HT-29 (cell line): ENCODE results near the gene TRAK1. TPM values are rescaled to one million over a fixed set of nuclear protein-coding genes. Genes with fewer than 3 reads are reported as not detected.
A peak's percentile ranks its signal among the peaks of the same experiment; 100 is the strongest.

Source experiments
- DNase-seq: peaks from one replicate; pipeline ENCODE4 v3.0.0-alpha.2; 2015; ENCODE audit warnings: low spot score
- total RNA-seq: library from RNA; depleted of rRNA; stranded (reverse); fragments of >200 nt; shearing (Covaris generic); gene quantifications from 2 replicates; pipeline ENCODE4 v1.2.3, GENCODE V29; 2014

TRAK1 gene
- total RNA-seq, 1 experiment from 2014 or later: 186 TPM

- no peak for DNase-seq
Observed at GRCh38 chr3:42123012-42123581, 31.9 kb downstream of the TRAK1 start.

- no peak for DNase-seq
Observed at GRCh38 chr3:42123824-42124658, 32.9 kb downstream of the TRAK1 start.

DNA sequence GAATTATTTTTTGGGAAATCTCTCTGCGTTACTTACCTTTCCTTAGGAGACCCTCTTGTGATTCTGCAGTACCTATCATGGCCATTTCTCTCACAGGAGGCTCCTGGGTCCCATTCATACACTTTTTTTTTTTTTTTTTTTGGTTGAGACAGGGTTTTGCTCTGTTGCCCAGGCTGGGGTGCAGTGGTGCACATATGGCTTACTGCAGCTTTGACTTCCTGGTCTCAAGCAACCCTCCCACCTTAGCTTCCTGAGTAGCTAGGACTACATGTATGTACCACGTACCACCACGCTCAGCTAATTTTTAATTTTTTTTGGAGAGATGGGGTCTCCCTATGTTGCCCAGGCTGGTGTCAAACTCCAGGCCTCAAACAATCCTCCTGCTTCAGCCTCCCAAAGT lies 36.1 kb downstream of the TRAK1 start:
- DNase-seq: no peak

GRCh38 chr3:42128526-42128925 lies 37.4 kb downstream of the TRAK1 start:
- DNase-seq: no peak

DNA sequence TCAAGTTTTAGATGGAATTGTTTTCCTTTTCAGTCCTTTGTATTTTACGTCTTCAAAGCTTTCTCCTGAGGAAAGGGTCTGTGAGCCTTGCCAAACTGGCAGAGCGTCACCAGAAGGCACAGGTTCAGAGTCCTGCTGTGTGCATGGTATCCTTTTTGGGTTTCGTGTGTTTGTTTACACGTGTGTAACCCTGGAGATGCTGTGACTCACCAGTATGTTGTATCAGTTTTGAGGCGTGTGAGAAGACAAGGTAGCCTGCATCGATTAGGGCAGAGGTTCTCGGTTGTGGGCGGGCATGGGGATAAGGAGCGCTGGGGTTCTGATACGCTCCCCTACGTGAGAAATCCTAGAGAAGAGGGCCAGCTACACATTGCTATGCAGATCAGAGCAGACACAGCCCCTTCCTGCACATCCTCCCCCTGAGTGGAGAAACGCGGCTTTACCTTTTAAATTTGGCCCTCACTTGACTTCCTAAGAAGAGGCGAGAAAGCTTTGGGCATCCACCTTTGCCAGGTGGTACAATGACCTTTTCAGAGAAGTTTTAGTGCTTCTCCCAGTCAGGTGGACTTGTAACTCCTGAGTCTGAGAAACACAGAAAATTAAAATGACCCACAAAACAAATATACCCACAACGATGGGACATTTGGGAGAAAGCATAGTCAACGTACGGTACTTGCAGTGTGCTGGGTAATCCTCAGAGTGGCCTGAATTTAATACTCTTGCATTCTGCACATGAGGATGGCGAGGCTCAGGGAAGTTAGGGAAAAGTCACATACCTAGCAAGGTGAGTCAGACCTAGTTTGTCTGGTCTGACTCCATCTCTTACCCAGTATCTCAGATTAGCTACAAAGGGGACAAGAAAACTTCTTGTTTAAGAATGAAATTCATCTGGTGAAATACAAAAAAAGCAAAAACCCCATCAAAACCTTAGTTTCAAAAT lies 38.1 kb downstream of the TRAK1 start:
- DNase-seq: peak; percentile 86

- DNase-seq: no peak
Observed at GRCh38 chr3:42130007-42130328, 38.8 kb downstream of the TRAK1 start.

GRCh38 chr3:42130329-42131070 lies 39.3 kb downstream of the TRAK1 start:
- DNase-seq: peak; percentile 66

- no peak for DNase-seq
Observed at GRCh38 chr3:42133500-42134298, 42.5 kb downstream of the TRAK1 start.

GRCh38 chr3:42134867-42135464 lies 43.8 kb downstream of the TRAK1 start:
- DNase-seq: peak; percentile 71

DNA sequence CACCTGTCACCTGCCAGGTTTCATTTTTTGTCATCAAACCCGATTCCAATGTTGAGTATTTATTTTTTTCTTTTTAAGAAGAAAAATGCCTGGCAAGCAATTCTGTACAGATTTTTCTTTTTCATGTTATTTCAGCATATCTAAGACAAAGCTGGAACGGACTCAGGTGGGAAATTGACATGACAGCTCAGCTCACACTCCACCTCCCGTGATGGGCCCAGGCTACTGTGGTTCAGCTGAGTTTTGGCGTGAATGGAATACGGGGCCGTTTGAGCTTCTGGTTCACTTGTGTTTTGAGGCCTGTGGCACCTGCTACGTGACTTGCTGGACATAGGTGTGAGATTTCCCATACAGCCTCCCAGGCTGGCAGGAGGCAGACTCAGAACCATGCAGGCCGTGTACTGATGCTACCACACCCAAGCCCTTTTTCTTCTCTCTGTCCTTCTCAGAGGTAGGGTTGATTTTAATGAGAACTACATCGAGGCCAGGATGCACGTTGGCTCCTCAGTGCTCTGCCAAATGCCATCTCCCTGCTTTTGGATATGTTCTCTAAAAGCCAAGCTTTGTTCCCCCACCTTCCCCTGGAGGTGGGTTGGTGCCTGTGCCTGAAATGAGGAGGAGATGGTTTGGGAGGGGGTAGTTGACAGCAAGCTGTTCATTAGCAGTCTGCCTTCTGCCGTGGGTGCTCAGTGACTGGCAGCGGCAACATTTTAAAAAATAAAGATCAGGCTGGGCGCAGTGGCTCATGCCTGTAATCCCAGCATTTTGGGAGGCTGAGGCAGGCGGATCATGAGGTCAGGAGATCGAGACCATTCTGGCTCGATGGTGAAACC lies 48.7 kb downstream of the TRAK1 start:
- no peak for DNase-seq

DNA sequence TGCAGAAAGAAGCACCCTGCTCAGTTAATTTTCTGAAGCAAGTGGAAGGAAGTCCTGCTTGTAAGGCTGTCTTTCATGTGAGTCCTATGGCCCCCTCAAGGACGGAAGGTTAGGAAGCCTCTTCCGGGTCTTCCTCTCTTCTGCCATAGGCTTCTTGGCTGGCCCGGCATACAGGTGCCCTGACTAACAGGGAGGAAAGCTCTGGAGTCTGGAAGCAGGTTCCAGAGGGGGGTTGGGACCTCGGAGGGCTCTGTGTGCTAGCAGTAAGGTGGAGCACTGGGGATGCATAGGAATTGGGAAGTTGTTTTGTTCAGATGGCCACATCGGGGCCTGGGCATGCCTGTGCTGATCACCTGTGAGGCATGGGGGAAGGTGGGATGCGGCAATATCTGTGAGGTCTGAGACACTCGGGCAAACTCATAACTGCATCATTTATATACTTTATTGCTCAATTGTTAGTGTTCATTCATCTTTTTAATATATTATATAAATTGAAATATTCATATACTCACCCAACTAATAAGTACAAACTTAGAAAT lies 49.6 kb downstream of the TRAK1 start:
- DNase-seq: no peak

GRCh38 chr3:42143440-42143839 lies 52.3 kb downstream of the TRAK1 start:
- no peak for DNase-seq

- no peak for DNase-seq
Observed at GRCh38 chr3:42144209-42144608, 53.1 kb downstream of the TRAK1 start.

GRCh38 chr3:42148086-42148848 lies 57.1 kb downstream of the TRAK1 start:
- no peak for DNase-seq

DNA sequence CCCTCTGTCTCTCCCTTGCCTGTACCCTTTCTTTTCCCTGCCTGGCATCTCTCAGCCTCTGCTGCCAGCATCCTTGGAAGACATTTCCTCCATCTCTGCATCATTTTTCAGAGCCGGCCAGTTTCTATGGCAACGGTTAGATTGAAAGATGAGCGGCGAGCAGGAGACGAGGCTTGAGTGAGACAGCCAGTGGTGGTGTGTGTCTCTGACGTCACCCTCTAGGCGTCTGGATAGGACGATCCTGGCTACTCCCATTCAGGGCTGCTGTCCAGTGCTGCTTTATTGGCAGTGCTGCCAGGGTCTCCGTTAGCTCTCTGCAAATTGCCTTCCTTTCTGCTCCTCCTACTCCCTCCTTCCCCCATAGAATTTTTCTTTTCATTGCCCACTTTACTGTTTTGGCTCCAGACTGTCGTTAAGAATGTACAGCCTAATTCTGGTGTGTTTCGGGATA lies 57.9 kb downstream of the TRAK1 start:
- peak; percentile 46 for DNase-seq

GRCh38 chr3:42149532-42149931 lies 58.4 kb downstream of the TRAK1 start:
- no peak for DNase-seq

GRCh38 chr3:42149975-42150374 lies 58.8 kb downstream of the TRAK1 start:
- peak; percentile 76 for DNase-seq

DNA sequence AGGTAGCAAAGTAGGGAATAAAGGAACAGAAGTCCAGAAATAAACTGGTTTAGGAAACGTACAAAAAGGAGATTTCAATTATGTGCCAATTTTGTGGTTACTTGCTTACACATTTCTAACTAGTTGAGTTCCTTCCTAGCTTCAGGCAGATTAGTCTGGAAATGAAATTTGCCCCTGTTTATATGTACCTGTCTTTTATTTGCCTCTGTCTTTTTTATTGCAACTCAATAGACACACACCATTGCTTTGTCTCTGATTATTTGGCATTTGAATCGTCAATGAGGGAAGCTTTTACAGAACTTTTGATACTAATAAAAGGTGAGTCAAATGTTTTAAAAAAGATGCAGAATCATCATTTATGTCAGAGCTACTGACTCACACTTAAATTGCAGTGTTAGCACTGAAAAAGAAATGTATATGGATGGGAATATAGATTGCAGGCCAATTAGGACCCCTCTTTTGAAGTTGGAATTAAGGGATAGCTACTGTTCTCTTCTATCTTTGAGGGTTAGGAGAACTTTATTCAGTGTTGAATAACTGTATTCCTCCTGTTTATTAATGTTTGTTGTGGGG lies 60.5 kb downstream of the TRAK1 start:
- DNase-seq: no peak
